Measurements from ENCODE around the gene SRGAP3. TPM values are rescaled to one million over a fixed set of nuclear protein-coding genes. Genes with fewer than 3 reads are reported as not detected.

Gene SRGAP3
- polyA plus RNA-seq, 3 donors: 0.27 to 1.3 (median 0.87) TPM

- Mint-ChIP-seq H3K4me1 (no peaks in the 10 kb centered on the region), H3K36me3 (no peaks in the 10 kb centered on the region), H3K4me3 (no peak overlapping the region), H3K27me3 (ENCODE audit: low read depth in 3 of 3) (peaks cover 4 to 8% (median 8%) of the 10 kb centered on the region in 3 donors), H3K27ac (no peak overlapping the region), H3K9me3 (peaks cover 0 to 22% (median 12%) of the 10 kb centered on the region in 7 donors)
- Histone ChIP-seq H4K20me1 (ENCODE audit: insufficient read depth, low read length) (no peaks in the 10 kb centered on the region), H2AFZ (ENCODE audit: insufficient read depth, low read depth, low read length, poor library complexity, severe bottlenecking) (no peak overlapping the region), H3K36me3 (replicated peaks in 1 of 2; ENCODE audit: control insufficient read depth in 1 of 2, insufficient read depth in 2 of 2, low read length in 2 of 2) (no peaks in the 10 kb centered on the region), H3K27me3 (ENCODE audit: control insufficient read depth in 2 of 2, insufficient read depth in 2 of 2, low read length in 2 of 2) (no peaks in the 10 kb centered on the region), H3K27ac (ENCODE audit: low read depth in 1 of 2, low read length in 2 of 2) (no peak overlapping the region), H3K4me2 (replicated peaks; ENCODE audit: extremely low read depth, low read length, poor library complexity, severe bottlenecking) (no peak overlapping the region), H3K9me3 (replicated peaks in 1 of 2; ENCODE audit: control insufficient read depth in 1 of 2, insufficient read depth in 1 of 2, low read length in 2 of 2) (peaks cover 4 to 16% of the 10 kb centered on the region in 2 donors), H3K4me1 (ENCODE audit: control insufficient read depth in 1 of 2, insufficient read depth in 2 of 2, low read length in 2 of 2) (no peaks in the 10 kb centered on the region), H3K9ac (ENCODE audit: insufficient read depth, low read length, poor library complexity, severe bottlenecking) (no peak overlapping the region), H3K4me3 (replicated peaks in 1 of 3; ENCODE audit: low read depth in 2 of 3, low read length in 3 of 3) (no peak overlapping the region), H3K79me2 (ENCODE audit: insufficient read depth, low read length) (no peaks in the 10 kb centered on the region)
- intact Hi-C loops (cut with micrococcal nuclease): no loop called here
- 75% methylated on average over 5 of the region's 12 CpGs for WGBS (ENCODE audit: insufficient coverage)
- TF ChIP-seq CTCF (IDR thresholded peaks at IDR 0.05): no peak
- no peak for DNase-seq
Measured at GRCh38 chr3:9260305-9260704, 10.9 kb upstream of the SRGAP3 start.

GRCh38 chr3:9257092-9257491 is 7.6 kb upstream of the SRGAP3 start:
- no peaks in the 10 kb centered on the region for H3K27me3 ChIP-seq (ENCODE audit: control insufficient read depth in 2 of 2, insufficient read depth in 2 of 2, low read length in 2 of 2)
- no peaks in the 10 kb centered on the region for H3K79me2 ChIP-seq (ENCODE audit: insufficient read depth, low read length)
- intact Hi-C loops (cut with micrococcal nuclease): no loop called here
- Mint-ChIP-seq H3K36me3 (no peaks in the 10 kb centered on the region), H3K4me1 (no peaks in the 10 kb centered on the region), H3K27ac (no peak overlapping the region), H3K9me3 (peaks cover 0 to 22% (median 9%) of the 10 kb centered on the region in 7 donors), H3K4me3 (no peak overlapping the region), H3K27me3 (ENCODE audit: low read depth in 3 of 3) (peaks cover 2 to 3% (median 3%) of the 10 kb centered on the region in 3 donors)
- H3K4me1 ChIP-seq (ENCODE audit: control insufficient read depth in 1 of 2, insufficient read depth in 2 of 2, low read length in 2 of 2): no peaks in the 10 kb centered on the region
- no peak overlapping the region for H3K9ac ChIP-seq (ENCODE audit: insufficient read depth, low read length, poor library complexity, severe bottlenecking)
- DNase-seq: no peak
- H3K9me3 ChIP-seq (replicated peaks in 1 of 2; ENCODE audit: control insufficient read depth in 1 of 2, insufficient read depth in 1 of 2, low read length in 2 of 2): peaks cover 4 to 16% of the 10 kb centered on the region in 2 donors
- no peak for TF ChIP-seq CTCF (IDR thresholded peaks at IDR 0.05)
- no peaks in the 10 kb centered on the region for H3K36me3 ChIP-seq (replicated peaks in 1 of 2; ENCODE audit: control insufficient read depth in 1 of 2, insufficient read depth in 2 of 2, low read length in 2 of 2)
- no peak overlapping the region for H2AFZ ChIP-seq (ENCODE audit: insufficient read depth, low read depth, low read length, poor library complexity, severe bottlenecking)
- no peak overlapping the region for H3K4me3 ChIP-seq (replicated peaks in 1 of 3; ENCODE audit: low read depth in 2 of 3, low read length in 3 of 3)
- H4K20me1 ChIP-seq (ENCODE audit: insufficient read depth, low read length): no peaks in the 10 kb centered on the region
- WGBS (ENCODE audit: insufficient coverage): 92% methylated on average over 2 of the region's 2 CpGs
- H3K27ac ChIP-seq (ENCODE audit: low read depth in 1 of 2, low read length in 2 of 2): no peak overlapping the region
- no peak overlapping the region for H3K4me2 ChIP-seq (replicated peaks; ENCODE audit: extremely low read depth, low read length, poor library complexity, severe bottlenecking)

Data from CD14-positive monocyte (primary cell).